Heart right ventricle (tissue), 16 donors: ENCODE measurements around the gene AP5B1. TPM values are rescaled to one million over a fixed set of nuclear protein-coding genes. Genes with fewer than 3 reads are reported as not detected.
"Not testable (repeated sequence)": the region's sequence is repeated elsewhere in the genome, so short reads cannot be mapped to it uniquely, and the experiment has no call there.

Experiments
- ATAC-seq, 8 donors: fragments of 200-7000 bp; cut with Tn5 transposase; one replicate each; pipeline ENCODE4 v1.9.1; 2020; ENCODE audit warnings: mild to moderate bottlenecking in 8 of 8, moderate library complexity in 8 of 8, moderate number of reproducible peaks in 1 of 8
- DNase-seq, 2 donors: peaks; one replicate each; pipeline ENCODE4 v3.0.0-alpha.2; 2020
- H3K27ac ChIP-seq, 10 donors: fragments of 200-600 bp; sonication (generic) in 2 of 10; one replicate each; pipeline versions ENCODE4 v1.5.0 to v1.8.0; 2020 to 2022; ENCODE audit warnings: mild to moderate bottlenecking in 3 of 10
- H3K27me3 ChIP-seq, 7 donors: fragments of 200-600 bp; one replicate each; pipeline ENCODE4 v1.8.0; 2021 to 2022; ENCODE audit warnings: mild to moderate bottlenecking in 2 of 7
- H3K36me3 ChIP-seq, 9 donors: fragments of 200-600 bp; sonication (generic) in 1 of 9; one replicate each; pipeline versions ENCODE4 v1.5.0 to v1.8.0; 2020 to 2022; ENCODE audit warnings: mild to moderate bottlenecking in 2 of 9
- H3K4me1 ChIP-seq, 9 donors: fragments of 200-600 bp; sonication (generic) in 1 of 9; one replicate each; pipeline versions ENCODE4 v1.5.0 to v1.8.0; 2020 to 2022; ENCODE audit warnings: mild to moderate bottlenecking in 4 of 9
- H3K4me3 ChIP-seq, 10 donors: fragments of 200-600 bp; sonication (generic) in 2 of 10; one replicate each; pipeline versions ENCODE4 v1.5.0 to v1.8.0; 2020 to 2022; ENCODE audit warnings: mild to moderate bottlenecking in 7 of 10, moderate library complexity in 2 of 10
- H3K9me3 ChIP-seq, 11 donors: fragments of 200-600 bp in 10 of 11; sonication (generic) in 2 of 11; one replicate each; pipeline versions ENCODE4 v1.5.0 to v1.8.0; 2013 to 2022; ENCODE audit warnings: mild to moderate bottlenecking in 2 of 11, control low read depth in 1 of 11, moderate library complexity in 1 of 11
- CTCF ChIP-seq, 9 donors: fragments of 200-600 bp; sonication (generic) in 2 of 9; IDR thresholded peaks; one replicate each; pipeline versions ENCODE4 v1.5.0 to v1.8.0; 2021 to 2022; ENCODE audit warnings: antibody characterized with exemption in 9 of 9, mild to moderate bottlenecking in 5 of 9, moderate library complexity in 1 of 9
- WGBS, 2 donors: extraction: QIAGEN DNeasy Blood & Tissue Kit; methylation state at CpG; one replicate each; pipeline ENCODE4 v1.1.7; 2013; ENCODE audit warnings: inconsistent platforms in 1 of 2; 5-methylcytosine and 5-hydroxymethylcytosine counted together
- intact Hi-C, 10 donors: fragments of 100-400 bp; cut with DNase I; formaldehyde crosslinking; loops; one replicate each; pipeline versions ENCODE4 v1.11.1 to v1.14.2; 2022
- polyA plus RNA-seq, 2 donors: library from polyadenylated mRNA; stranded (reverse); fragments of 200-250 nt; gene quantifications; one replicate each; pipeline ENCODE4 v1.2.3, GENCODE V29; 2013
- total RNA-seq, 10 donors: library from RNA; stranded (reverse); fragmentation: NEBNext Ultra II Directional in 3 of 10; extraction: Animal tissue kit (Norgen Biotek cat#: 25700) in 3 of 10; gene quantifications; one replicate each; pipeline versions ENCODE4 v1.2.1 to v1.2.4, GENCODE V29; 2021 to 2023
- donor health status: Arrhythmogenic right ventricular cardiomyopathy.
- donor health status: ischemic (EF 13 %, LVEDD 7.1; RV severe dilation, severe dysfunction).
- donor health status: healthy with polysubstance abuse.
- donor health status: DM: no; HTN: yes; CAD: no.
- donor health status: DM: no; HTN: no; CAD: no.
- donor health status: ischemic (EF 25% LVEDD 6.9; RV normal size, moderate dysfunction).
- donor health status: ischemic (EF 25% LVEDD 5.7; RV mildly dilated, moderate dysfunction).
- donor health status: healthy.
- donor health status: DM: yes; HTN: yes; CAD: no.
- donor health status: Ischemic cardiomyopathy.
- donor health status: ischemic (EF 35%, LVEDD 5.7; RV mildly dilated, moderate dysfunction).
- donor health status: nonischemic (EF 11% LVEDD 7.7; RV severe dilation, severe dysfunction).
- donor health status: DM: yes; HTN: yes; CAD: no.
- donor health status: PGD.
- donor health status: ischemic (EF 29% LVEDD 5.4; RV normal size, mild dysfunction).
- donor health status: nonischemic (EF 23%, LVEDD 6.1; RV moderate dilation, normal function).

AP5B1 gene
- total and polyA plus RNA-seq, 12 donors = 5.0 to 12.8 (median 6.9) TPM

GRCh38 chr11:65766535-65766934 is 14.2 kb downstream of the AP5B1 start:
- no peaks in the 10 kb centered on the region for H3K9me3 ChIP-seq
- H3K4me1 ChIP-seq = peaks cover 0 to 13% (median 0%) of the 10 kb centered on the region in 9 donors
- H3K4me3 ChIP-seq = no peak overlapping the region
- H3K36me3 ChIP-seq = no peaks in the 10 kb centered on the region
- ATAC-seq (no peak), DNase-seq (no peak)
- WGBS, 2 donors = 73 to 75% methylated on average over 7 of the region's 7 CpGs
- intact Hi-C loops = loop anchor here in 1 of 10 donors (10.0 kb wide), 1 partner anchor 48 kb away; no protein-coding TSS in a partner anchor
- TF ChIP-seq CTCF (IDR thresholded peaks at IDR 0.05) = no peak
- H3K27ac ChIP-seq = no peak overlapping the region
- H3K27me3 ChIP-seq = no peaks in the 10 kb centered on the region

- DNase-seq (no peak), ATAC-seq (no peak)
- Histone ChIP-seq H3K27me3 (no peaks in the 10 kb centered on the region), H3K4me1 (peaks cover 0 to 4% (median 0%) of the 10 kb centered on the region in 9 donors), H3K9me3 (no peaks in the 10 kb centered on the region), H3K27ac (no peak overlapping the region), H3K4me3 (no peak overlapping the region), H3K36me3 (no peaks in the 10 kb centered on the region)
- TF ChIP-seq CTCF (IDR thresholded peaks at IDR 0.05) = no peak
- WGBS, 2 donors = 72 to 83% methylated on average over 5 of the region's 5 CpGs
- intact Hi-C loops = loop anchor here in 1 of 10 donors (10.0 kb wide), 1 partner anchor 50 kb away; no protein-coding TSS in a partner anchor
Observed at GRCh38 chr11:65764434-65764833, 16.3 kb downstream of the AP5B1 start.

- whole genome bisulfite sequencing, 2 donors = 79 to 89% methylated on average over 9 to 23 of the region's 29 CpGs
- not testable (repeated sequence) for DNase-seq, H3K27ac ChIP-seq, H3K4me1 ChIP-seq, ATAC-seq, H3K36me3 ChIP-seq, H3K4me3 ChIP-seq, H3K27me3 ChIP-seq, H3K9me3 ChIP-seq
- intact Hi-C loops = loop anchor here in 1 of 10 donors (10.0 kb wide), 1 partner anchor 52 kb away; no protein-coding TSS in a partner anchor
Observed at GRCh38 chr11:65762816-65763215, 18.0 kb downstream of the AP5B1 start.

GRCh38 chr11:65762169-65762568 is 18.6 kb downstream of the AP5B1 start:
- H3K36me3 ChIP-seq, H3K4me3 ChIP-seq, H3K4me1 ChIP-seq, H3K27ac ChIP-seq, H3K27me3 ChIP-seq, DNase-seq, H3K9me3 ChIP-seq, ATAC-seq: not testable (repeated sequence)
- intact Hi-C loops = loop anchor here in 1 of 10 donors (10.0 kb wide), 1 partner anchor 53 kb away; no protein-coding TSS in a partner anchor
- 66 to 69% methylated on average over 5 of the region's 5 CpGs for WGBS, 2 donors

- intact Hi-C loops = no loop called here
- Histone ChIP-seq H3K27ac (no peak overlapping the region), H3K4me1 (no peaks in the 10 kb centered on the region), H3K36me3 (no peaks in the 10 kb centered on the region), H3K27me3 (peaks cover 0 to 6% (median 0%) of the 10 kb centered on the region in 7 donors), H3K9me3 (no peaks in the 10 kb centered on the region), H3K4me3 (no peak overlapping the region)
- WGBS, 2 donors = 91 to 92% methylated on average over 15 to 17 of the region's 17 CpGs
- no peak for ATAC-seq
- TF ChIP-seq CTCF (IDR thresholded peaks at IDR 0.05) = no peak
- DNase-seq = no peak
Observed at GRCh38 chr11:65745049-65745448, 35.7 kb downstream of the AP5B1 start.
